Amniotic stem cell (primary cell): ENCODE measurements around the gene MYO18B.

Experiments used
- DNase-seq: peaks from one replicate; lab custom pipeline; 2025; lab: John Stamatoyannopoulos, UW

The MYO18B gene

GRCh38 chr22:25997886-25998775, 256.1 kb downstream of the MYO18B start:
- DNase-seq, result no peak

- no peak for DNase-seq
Observed at GRCh38 chr22:26002456-26002855, 260.5 kb downstream of the MYO18B start.

- DNase-seq, result no peak
Observed at GRCh38 chr22:26004477-26004876, 262.5 kb downstream of the MYO18B start.

GRCh38 chr22:26008587-26008986, 266.6 kb downstream of the MYO18B start:
- DNase-seq, result no peak

GRCh38 chr22:26016916-26017315, 274.9 kb downstream of the MYO18B start:
- DNase-seq, result no peak

- no peak for DNase-seq
Observed at GRCh38 chr22:26017932-26018331, 275.9 kb downstream of the MYO18B start.

GRCh38 chr22:26019596-26019995, 277.6 kb downstream of the MYO18B start:
- DNase-seq, result no peak

GRCh38 chr22:26021516-26021915, 279.5 kb downstream of the MYO18B start:
- no peak for DNase-seq

- DNase-seq, result no peak
Observed at GRCh38 chr22:26023104-26023775, 281.3 kb downstream of the MYO18B start.

- no peak for DNase-seq
Observed at GRCh38 chr22:26025626-26026025, 283.6 kb downstream of the MYO18B start.

- DNase-seq, result no peak
Observed at GRCh38 chr22:26027341-26027740, 285.4 kb downstream of the MYO18B start.

- DNase-seq, result no peak
Observed at GRCh38 chr22:26031641-26032040, 289.7 kb downstream of the MYO18B start.

- DNase-seq, result no peak
Observed at GRCh38 chr22:26033071-26033470, 291.1 kb downstream of the MYO18B start.

GRCh38 chr22:26033586-26033985, 291.6 kb downstream of the MYO18B start:
- no peak for DNase-seq

GRCh38 chr22:26035523-26035922, 293.5 kb downstream of the MYO18B start:
- no peak for DNase-seq

GRCh38 chr22:26038365-26038764, 296.4 kb downstream of the MYO18B start:
- no peak for DNase-seq

- DNase-seq, result no peak
Observed at GRCh38 chr22:26041931-26042330, 299.9 kb downstream of the MYO18B start.

GRCh38 chr22:26043031-26043430, 301.0 kb downstream of the MYO18B start:
- DNase-seq, result no peak

- DNase-seq, result no peak
Observed at GRCh38 chr22:26045051-26045450, 303.1 kb downstream of the MYO18B start.

- DNase-seq, result no peak
Observed at GRCh38 chr22:26045860-26046259, 303.9 kb downstream of the MYO18B start.

GRCh38 chr22:26047516-26047915, 305.5 kb downstream of the MYO18B start:
- no peak for DNase-seq

- DNase-seq, result no peak
Observed at GRCh38 chr22:26047920-26048319, 305.9 kb downstream of the MYO18B start.

GRCh38 chr22:26050079-26050478, 308.1 kb downstream of the MYO18B start:
- DNase-seq, result no peak
